ENCODE measurements around the gene ZNF496. TPM values are rescaled to one million over a fixed set of nuclear protein-coding genes. Genes with fewer than 3 reads are reported as not detected.
"Not testable (repeated sequence)": the region's sequence is repeated elsewhere in the genome, so short reads cannot be mapped to it uniquely, and the experiment has no call there.

ZNF496 gene
- total RNA-seq, 1 donor from 2014 or later: 21.2 TPM

DNA sequence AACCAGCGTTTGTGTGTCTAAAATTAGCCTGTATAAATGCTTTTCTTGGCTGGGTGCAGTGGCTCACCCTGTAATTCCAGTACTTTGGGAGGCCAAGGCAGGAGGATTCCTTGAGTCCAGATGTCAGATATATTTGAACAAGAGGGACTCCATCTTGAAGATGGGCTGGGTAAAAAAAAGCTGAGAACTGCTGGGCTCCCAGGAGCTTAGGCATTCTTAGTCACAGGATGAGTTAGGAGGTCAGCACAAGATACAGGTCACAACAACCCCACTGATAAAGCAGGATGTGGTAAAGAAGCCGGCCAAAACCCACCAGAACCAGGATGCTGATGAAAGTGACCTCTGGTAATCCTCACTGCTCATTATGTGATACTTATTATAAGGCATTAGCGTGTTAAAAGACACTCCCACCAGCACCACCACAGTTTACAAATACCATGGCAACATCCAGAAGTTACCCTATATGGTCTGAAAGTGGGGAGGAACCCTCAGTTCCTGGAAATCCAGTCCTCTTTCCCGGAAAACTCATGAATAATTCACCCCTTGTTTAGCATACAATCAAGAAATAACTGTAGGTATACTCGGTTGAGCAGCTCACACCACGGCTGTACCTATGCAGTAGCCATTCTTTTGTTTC lies 36.2 kb upstream of the ZNF496 start:
- Mint-ChIP-seq H3K27me3 (peaks cover 30% of the 10 kb centered on the region), H3K27ac (no peak overlapping the region), H3K9me3 (peaks cover 3% of the 10 kb centered on the region), H3K4me1 (peaks cover 4% of the 10 kb centered on the region), H3K36me3 (ENCODE audit: low read depth) (no peaks in the 10 kb centered on the region), H3K4me3 (no peak overlapping the region)
- ATAC-seq (ENCODE audit: low read depth) (no peak), DNase-seq (no peak)
- ChIA-PET CTCF (no interaction called here), POLR2A (no interaction called here)
- intact Hi-C loops (cut with micrococcal nuclease): no loop called here
- TF ChIP-seq, protein P1, sequence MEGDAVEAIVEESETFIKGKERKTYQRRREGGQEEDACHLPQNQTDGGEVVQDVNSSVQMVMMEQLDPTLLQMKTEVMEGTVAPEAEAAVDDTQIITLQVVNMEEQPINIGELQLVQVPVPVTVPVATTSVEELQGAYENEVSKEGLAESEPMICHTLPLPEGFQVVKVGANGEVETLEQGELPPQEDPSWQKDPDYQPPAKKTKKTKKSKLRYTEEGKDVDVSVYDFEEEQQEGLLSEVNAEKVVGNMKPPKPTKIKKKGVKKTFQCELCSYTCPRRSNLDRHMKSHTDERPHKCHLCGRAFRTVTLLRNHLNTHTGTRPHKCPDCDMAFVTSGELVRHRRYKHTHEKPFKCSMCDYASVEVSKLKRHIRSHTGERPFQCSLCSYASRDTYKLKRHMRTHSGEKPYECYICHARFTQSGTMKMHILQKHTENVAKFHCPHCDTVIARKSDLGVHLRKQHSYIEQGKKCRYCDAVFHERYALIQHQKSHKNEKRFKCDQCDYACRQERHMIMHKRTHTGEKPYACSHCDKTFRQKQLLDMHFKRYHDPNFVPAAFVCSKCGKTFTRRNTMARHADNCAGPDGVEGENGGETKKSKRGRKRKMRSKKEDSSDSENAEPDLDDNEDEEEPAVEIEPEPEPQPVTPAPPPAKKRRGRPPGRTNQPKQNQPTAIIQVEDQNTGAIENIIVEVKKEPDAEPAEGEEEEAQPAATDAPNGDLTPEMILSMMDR (IDR thresholded peaks at IDR 0.05): no peak

DNA sequence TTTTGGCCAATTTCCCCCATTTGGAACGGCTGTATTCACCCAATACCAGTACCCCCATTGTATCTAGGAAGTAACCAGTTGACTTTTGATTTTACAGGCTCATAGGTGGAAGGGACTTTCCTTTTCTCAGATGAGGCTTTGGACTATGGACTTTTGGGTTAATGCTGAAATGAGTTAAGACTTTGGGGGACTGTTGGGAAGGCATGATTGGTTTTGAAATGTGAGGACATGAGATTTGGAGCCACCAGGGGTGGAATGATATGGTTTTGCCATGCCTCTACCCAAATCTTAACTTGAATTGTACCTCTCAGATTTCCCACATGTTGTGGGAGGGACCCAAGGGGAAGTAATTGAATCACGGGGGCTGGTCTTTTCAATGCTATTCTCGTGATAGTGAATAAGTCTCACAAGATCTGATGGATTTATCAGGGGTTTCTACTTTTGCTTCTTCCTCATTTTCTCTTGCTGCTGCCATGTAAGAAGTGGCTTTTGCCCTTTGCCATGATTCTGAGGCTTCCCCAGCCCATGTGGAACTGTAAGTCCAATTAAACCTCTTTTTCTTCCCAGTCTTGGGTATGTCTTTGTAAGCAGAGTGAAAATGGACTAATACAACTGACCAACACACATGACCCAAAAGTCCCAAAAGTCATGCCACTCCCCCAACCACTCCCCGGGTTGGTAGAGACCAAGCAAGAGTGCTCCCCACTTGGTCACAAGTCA lies 35.4 kb upstream of the ZNF496 start:
- POLR2A ChIA-PET: no interaction called here
- CTCF ChIA-PET: no interaction called here
- Mint-ChIP-seq H3K4me3 (no peak overlapping the region), H3K4me1 (no peaks in the 10 kb centered on the region), H3K27ac (no peak overlapping the region), H3K9me3 (peaks cover 3% of the 10 kb centered on the region), H3K27me3 (peaks cover 30% of the 10 kb centered on the region), H3K36me3 (ENCODE audit: low read depth) (no peaks in the 10 kb centered on the region)
- no peak for ATAC-seq (ENCODE audit: low read depth)
- TF ChIP-seq, protein P1 (IDR thresholded peaks at IDR 0.05): no peak
- no peak for DNase-seq
- intact Hi-C loops (cut with micrococcal nuclease): no loop called here

DNA sequence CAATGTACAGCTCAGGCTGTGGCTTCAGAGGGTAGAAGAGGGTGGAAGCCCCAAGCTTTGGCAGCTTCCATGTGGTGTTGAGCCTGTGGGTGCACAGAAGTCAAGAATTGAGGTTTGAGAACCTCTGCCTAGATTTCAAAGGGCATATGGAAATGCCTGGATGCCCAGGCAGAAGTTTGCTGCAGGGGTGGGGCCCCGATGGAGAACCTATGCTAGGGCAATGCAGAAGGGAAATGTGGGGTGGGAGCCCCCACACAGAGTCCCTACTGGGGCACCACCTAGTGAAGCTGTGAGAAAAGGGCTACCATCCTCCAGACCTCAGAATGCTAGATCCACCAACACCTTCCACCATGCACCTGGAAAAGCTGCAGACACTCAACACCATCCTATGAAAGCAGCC lies 34.7 kb upstream of the ZNF496 start:
- H3K4me1 Mint-ChIP-seq; H3K4me3 Mint-ChIP-seq; POLR2A ChIA-PET; DNase-seq; H3K36me3 Mint-ChIP-seq (ENCODE audit: low read depth); intact Hi-C loops (cut with micrococcal nuclease); H3K27ac Mint-ChIP-seq; H3K9me3 Mint-ChIP-seq; ATAC-seq (ENCODE audit: low read depth): not testable (repeated sequence)
- CTCF ChIA-PET: interaction anchor here (0.7 kb wide), 1 partner anchor 24 kb away, joined by 3 read pairs; no protein-coding TSS in a partner anchor
- peaks cover 25% of the 10 kb centered on the region for H3K27me3 Mint-ChIP-seq

DNA sequence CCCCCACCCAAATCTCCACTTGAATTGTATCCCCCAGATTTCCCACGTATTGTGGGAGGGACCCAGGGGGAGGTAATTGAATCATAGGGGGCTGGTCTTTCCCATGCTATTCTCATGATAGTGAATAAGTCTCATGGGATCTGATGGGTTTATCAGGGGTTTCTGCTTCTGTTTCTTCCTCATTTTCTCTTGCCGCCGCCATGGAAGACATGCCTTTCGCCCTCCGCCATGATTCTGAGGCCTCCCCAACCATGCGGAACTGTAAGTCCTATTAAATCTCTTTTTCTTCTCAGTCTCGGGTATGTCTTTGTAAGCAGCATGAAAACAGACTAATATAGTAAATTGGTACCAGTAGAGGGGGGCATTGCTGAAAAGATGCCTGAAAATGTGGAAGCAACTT lies 33.4 kb upstream of the ZNF496 start:
- Mint-ChIP-seq H3K4me3 (no peak overlapping the region), H3K9me3 (peaks cover 3% of the 10 kb centered on the region), H3K4me1 (peaks cover 9% of the 10 kb centered on the region), H3K27me3 (peaks cover 32% of the 10 kb centered on the region), H3K36me3 (ENCODE audit: low read depth) (no peaks in the 10 kb centered on the region), H3K27ac (no peak overlapping the region)
- CTCF ChIA-PET: no interaction called here
- intact Hi-C loops (cut with micrococcal nuclease): no loop called here
- POLR2A ChIA-PET: no interaction called here
- no peak for DNase-seq
- TF ChIP-seq, protein P1 (IDR thresholded peaks at IDR 0.05): no peak
- ATAC-seq (ENCODE audit: low read depth): no peak

DNA sequence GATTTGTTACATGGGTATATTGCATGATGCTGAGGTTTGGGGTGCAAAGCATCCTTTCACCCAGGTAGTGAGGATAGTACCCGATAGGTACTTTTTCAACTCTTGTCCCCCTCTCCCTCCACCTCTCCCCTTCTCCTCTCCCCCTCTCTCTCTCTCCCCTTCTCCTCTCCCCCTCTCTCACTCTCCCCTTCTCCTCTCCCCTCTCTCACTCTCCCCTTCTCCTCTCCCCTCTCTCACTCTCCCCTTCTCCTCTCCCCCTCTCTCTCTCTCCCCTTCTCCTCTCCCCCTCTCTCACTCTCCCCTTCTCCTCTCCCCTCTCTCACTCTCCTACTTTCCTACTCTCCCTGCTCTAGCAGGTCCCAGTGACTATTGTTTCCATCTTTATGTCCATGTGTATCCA lies 31.3 kb upstream of the ZNF496 start:
- H3K9me3 Mint-ChIP-seq; H3K36me3 Mint-ChIP-seq (ENCODE audit: low read depth); H3K27ac Mint-ChIP-seq; H3K4me3 Mint-ChIP-seq; intact Hi-C loops (cut with micrococcal nuclease); DNase-seq; ATAC-seq (ENCODE audit: low read depth): not testable (repeated sequence)
- Mint-ChIP-seq H3K27me3 (peaks cover 46% of the 10 kb centered on the region), H3K4me1 (peaks cover 14% of the 10 kb centered on the region)
- POLR2A ChIA-PET: interaction anchor here (1.3 kb wide), 1 partner anchor 30 kb away, joined by 3 read pairs; no protein-coding TSS in a partner anchor
- CTCF ChIA-PET: interaction anchor here (1.1 kb wide), 1 partner anchor 9 kb away, joined by 3 read pairs; no protein-coding TSS in a partner anchor

DNA sequence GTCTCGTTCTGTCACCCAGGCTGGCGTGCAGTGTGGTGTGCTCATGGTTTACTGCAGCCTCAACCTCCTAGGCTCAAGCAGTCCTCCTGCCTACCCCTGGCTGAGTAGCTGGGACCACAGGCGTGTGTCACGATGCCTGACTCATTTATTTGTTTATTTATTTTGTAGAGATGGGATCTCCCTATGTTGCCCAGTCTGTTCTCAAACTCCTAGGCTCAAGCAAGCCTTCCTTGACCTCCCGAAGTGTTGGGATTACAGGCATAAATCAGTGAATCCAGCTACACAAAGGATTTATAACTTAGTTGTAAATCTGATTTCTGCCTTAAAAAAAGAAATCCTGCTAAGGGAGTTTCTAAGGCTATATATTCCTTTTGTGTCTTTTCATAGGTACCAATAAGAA lies 30.5 kb upstream of the ZNF496 start:
- H3K4me1 Mint-ChIP-seq: peaks cover 23% of the 10 kb centered on the region
- ChIA-PET POLR2A (interaction anchor here (1.3 kb wide), 1 partner anchor 30 kb away, joined by 3 read pairs; no protein-coding TSS in a partner anchor), CTCF (interaction anchor here (1.1 kb wide), 1 partner anchor 10 kb away, joined by 3 read pairs; no protein-coding TSS in a partner anchor)
- no peaks in the 10 kb centered on the region for H3K36me3 Mint-ChIP-seq (ENCODE audit: low read depth)
- no peak overlapping the region for H3K4me3 Mint-ChIP-seq
- DNase-seq (no peak), ATAC-seq (ENCODE audit: low read depth) (no peak)
- intact Hi-C loops (cut with micrococcal nuclease): no loop called here
- TF ChIP-seq, protein P1 (IDR thresholded peaks at IDR 0.05): no peak
- H3K9me3 Mint-ChIP-seq: peaks cover 3% of the 10 kb centered on the region
- peaks cover 47% of the 10 kb centered on the region for H3K27me3 Mint-ChIP-seq
- no peak overlapping the region for H3K27ac Mint-ChIP-seq

Data from activated B cell treated with CpG ODN at 0.5 μM for 24 hours (primary cell).